AG04450 (cell line): Measurements from ENCODE around the gene AMOT. TPM values are rescaled to one million over a fixed set of nuclear protein-coding genes. Genes with fewer than 3 reads are reported as not detected.

Experiments used
- CTCF ChIA-PET: fragments of 300-600, 350-600 bp; formaldehyde crosslinking; extraction: SDS; loops from one replicate; lab custom pipeline; 2022; ENCODE audit warnings: antibody characterized with exemption, inconsistent platforms; lab: Charles Lee
- POLR2A ChIA-PET: fragments of 350-600 bp; formaldehyde crosslinking; extraction: SDS; loops from one replicate; lab custom pipeline; 2021; ENCODE audit warnings: antibody characterized with exemption, inconsistent platforms; lab: Yijun Ruan, JAX
- DNase-seq: peaks from one replicate; pipeline ENCODE4 v3.0.0-alpha.2; 2011; ENCODE audit warnings: low read depth, low spot score
- H3K27ac ChIP-seq: one replicate; pipeline ENCODE4 v1.5.1; 2012; ENCODE audit warnings: low read depth, low read length, control low read depth
- H3K27me3 ChIP-seq: one replicate; pipeline ENCODE4 v1.6.0; 2012; ENCODE audit warnings: low read length; ENCODE audit not compliant: control insufficient read depth, insufficient read depth
- H3K4me3 ChIP-seq: 2 replicates; pipeline ENCODE4 v1.5.1; 2011; ENCODE audit warnings: mild to moderate bottlenecking, low read depth, low read length, control low read depth
- H3K9me3 ChIP-seq: 2 replicates; pipeline ENCODE4 v1.5.1; 2012; ENCODE audit warnings: low read length; ENCODE audit not compliant: control insufficient read depth, insufficient read depth
- CTCF ChIP-seq: IDR thresholded peaks from 2 replicates; pipeline ENCODE4 v1.5.1; 2011; ENCODE audit warnings: low read depth, low read length, control low read depth, inconsistent platforms
- polyA plus RNA-seq: library from polyadenylated mRNA; depleted of rRNA; stranded (reverse); fragments of >200 nt; gene quantifications from 2 replicates; pipeline ENCODE4 v1.2.3, GENCODE V29; 2011

The AMOT gene
- polyA plus RNA-seq, 1 experiment, result 9.6 TPM

- no peak overlapping the region for H3K27ac ChIP-seq
- no peak for TF ChIP-seq CTCF
- H3K27me3 ChIP-seq, result no peaks in the 10 kb centered on the region
- ChIA-PET CTCF (no interaction called here), POLR2A (no interaction called here)
- H3K9me3 ChIP-seq, result no peaks in the 10 kb centered on the region
- no peak for DNase-seq
- no peak overlapping the region for H3K4me3 ChIP-seq
Measured at GRCh38 chrX:112759512-112759911, 81.1 kb downstream of the AMOT start.

- Histone ChIP-seq H3K4me3 (no peak overlapping the region), H3K9me3 (no peaks in the 10 kb centered on the region), H3K27ac (no peak overlapping the region), H3K27me3 (no peaks in the 10 kb centered on the region)
- no peak for TF ChIP-seq CTCF
- POLR2A ChIA-PET, result no interaction called here
- no peak for DNase-seq
- CTCF ChIA-PET, result no interaction called here
Measured at GRCh38 chrX:112757946-112758345, 82.7 kb downstream of the AMOT start.

- ChIA-PET POLR2A (no interaction called here), CTCF (no interaction called here)
- H3K4me3 ChIP-seq, result no peak overlapping the region
- TF ChIP-seq CTCF, result no peak
- no peak overlapping the region for H3K27ac ChIP-seq
- no peaks in the 10 kb centered on the region for H3K27me3 ChIP-seq
- no peak for DNase-seq
- no peaks in the 10 kb centered on the region for H3K9me3 ChIP-seq
Measured at GRCh38 chrX:112753116-112753515, 87.5 kb downstream of the AMOT start.

GRCh38 chrX:112751076-112751475 lies 89.6 kb downstream of the AMOT start:
- Histone ChIP-seq H3K9me3 (no peaks in the 10 kb centered on the region), H3K4me3 (no peak overlapping the region), H3K27ac (no peak overlapping the region), H3K27me3 (no peaks in the 10 kb centered on the region)
- TF ChIP-seq CTCF, result no peak
- ChIA-PET CTCF (no interaction called here), POLR2A (no interaction called here)
- no peak for DNase-seq

GRCh38 chrX:112746812-112747595 lies 93.6 kb downstream of the AMOT start:
- no peak for DNase-seq
- Histone ChIP-seq H3K9me3 (no peaks in the 10 kb centered on the region), H3K4me3 (no peak overlapping the region), H3K27ac (no peak overlapping the region), H3K27me3 (no peaks in the 10 kb centered on the region)
- POLR2A ChIA-PET, result no interaction called here
- CTCF ChIA-PET, result interaction anchor here (0.8 kb wide), 1 partner anchor 10 kb away, joined by 3 read pairs; no protein-coding TSS in a partner anchor
- TF ChIP-seq CTCF, result no peak
